GF-D8 (cell line): ENCODE measurements around the gene LMF2.

ENCODE experiments used
- DNase-seq: peaks from one replicate; lab custom pipeline; 2025; lab: John Stamatoyannopoulos, UW

The LMF2 gene

DNA sequence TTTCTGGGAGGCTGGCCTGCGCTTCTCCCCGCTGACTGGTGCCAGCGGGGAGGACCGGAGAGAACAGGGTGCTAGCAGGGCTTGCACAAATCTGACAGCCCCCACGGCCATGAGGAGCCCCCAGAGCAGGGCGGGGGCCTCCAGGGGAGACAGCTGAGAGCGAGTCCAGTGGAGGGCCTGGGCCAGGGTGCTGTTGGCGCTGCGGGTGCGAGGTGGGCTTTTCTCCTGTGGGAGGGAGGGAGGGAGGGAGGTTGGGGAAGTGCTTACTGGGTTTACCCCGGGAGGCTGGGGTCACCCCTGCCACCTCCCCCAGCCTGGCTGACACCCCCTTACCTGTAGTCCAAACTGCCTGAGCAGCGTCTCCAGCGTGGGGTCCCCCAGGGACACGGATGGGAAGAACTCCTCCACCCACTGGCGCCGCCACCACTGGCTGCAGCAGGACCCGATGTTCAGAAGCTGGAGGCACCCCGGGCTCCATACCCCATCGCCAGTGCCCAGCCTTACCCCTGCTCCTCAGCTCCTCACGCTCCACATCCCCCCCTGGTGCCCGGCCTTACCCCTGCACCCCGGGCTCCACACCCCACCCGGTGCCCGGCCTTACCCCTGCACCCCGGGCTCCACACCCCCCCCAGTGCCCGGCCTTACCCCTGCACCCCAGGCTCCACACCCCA is 3.9 kb downstream of the LMF2 start:
- DNase-seq = no peak

DNA sequence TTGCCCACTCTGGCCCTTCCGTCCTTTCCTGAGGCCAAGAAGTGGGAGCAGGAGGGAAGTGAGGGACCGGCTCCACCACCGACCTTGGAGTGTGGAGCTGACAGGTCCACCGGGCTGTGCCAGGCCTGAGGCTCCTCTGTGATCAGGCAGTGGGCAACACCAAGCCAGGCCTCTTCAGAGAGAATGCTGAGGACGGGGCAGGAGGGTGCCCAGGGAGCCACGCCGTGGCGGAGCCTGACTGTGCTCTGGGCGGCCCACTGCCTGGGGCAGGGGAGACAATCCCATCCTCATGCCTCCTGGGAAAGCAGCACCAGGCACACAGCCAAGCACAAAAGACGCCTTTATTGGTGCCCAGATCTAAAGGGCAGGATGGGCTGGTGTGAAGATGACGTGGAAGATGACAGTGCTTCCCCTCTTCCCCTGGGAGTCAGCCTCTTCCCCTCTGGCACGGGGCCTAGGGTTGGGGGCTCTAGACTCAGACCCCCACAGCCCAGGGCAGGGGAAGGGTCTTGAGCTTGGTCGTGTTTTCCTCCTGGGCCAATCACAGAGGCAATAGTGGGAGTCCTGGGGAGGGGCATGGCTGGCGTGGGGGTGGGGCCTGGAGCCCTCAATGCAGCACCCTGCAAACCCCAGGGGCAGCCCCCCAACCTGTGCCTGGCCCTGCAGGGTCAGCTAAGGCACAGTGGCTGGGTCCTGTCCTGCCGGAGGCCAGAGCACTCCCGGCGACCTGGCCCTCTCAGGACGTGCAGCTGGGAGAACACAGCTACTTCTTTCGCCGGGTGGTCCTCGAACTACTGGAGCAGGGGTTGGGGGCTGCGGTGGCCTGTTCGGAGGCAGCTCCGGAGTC is 4.7 kb downstream of the LMF2 start:
- DNase-seq = no peak

GRCh38 chr22:50502096-50502495 is 5.4 kb downstream of the LMF2 start:
- DNase-seq = no peak

DNA sequence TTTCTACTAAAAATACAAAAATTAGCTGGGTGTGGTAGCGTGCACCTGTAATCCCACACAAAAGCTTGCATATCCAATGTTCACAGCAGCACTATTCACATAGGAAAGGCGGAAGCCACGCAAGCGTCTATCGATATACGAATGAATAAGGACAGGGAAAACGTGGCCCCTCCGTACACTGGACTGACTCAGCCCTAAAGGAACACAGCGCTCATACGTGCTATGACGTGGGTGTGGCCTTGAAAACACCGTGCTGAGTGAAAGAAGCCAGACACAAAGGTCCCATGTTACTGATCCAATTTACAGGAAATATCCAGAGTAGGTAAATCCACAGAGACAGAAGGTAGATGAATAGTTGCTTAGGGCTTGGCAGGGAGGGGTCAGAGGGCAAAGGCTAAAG is 7.0 kb downstream of the LMF2 start:
- no peak for DNase-seq

- peak; percentile 8 for DNase-seq
Observed at GRCh38 chr22:50498322-50498890, 9.1 kb downstream of the LMF2 start.

DNA sequence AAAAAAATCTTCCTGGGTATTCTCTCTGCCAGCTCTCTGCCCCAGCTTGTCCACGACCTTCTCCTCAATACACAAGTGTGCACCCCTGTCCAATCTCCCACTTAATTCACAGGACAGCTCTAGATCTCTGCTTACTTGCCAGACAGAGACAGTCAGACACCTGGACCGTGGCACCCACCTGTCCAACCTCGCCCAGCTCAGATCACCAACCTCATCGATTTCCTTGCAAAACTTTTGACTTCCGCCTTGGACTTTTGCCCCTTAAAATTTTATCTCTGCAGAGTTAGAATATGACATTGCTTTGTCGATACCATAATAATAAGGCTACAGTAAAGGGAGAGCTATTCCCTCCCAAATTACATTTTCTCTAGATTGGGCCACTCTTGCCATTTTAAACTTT is 10.4 kb downstream of the LMF2 start:
- no peak for DNase-seq

GRCh38 chr22:50490531-50491308 is 16.8 kb downstream of the LMF2 start:
- DNase-seq = peak; percentile 86

GRCh38 chr22:50489363-50490243 is 17.9 kb downstream of the LMF2 start:
- no peak for DNase-seq

DNA sequence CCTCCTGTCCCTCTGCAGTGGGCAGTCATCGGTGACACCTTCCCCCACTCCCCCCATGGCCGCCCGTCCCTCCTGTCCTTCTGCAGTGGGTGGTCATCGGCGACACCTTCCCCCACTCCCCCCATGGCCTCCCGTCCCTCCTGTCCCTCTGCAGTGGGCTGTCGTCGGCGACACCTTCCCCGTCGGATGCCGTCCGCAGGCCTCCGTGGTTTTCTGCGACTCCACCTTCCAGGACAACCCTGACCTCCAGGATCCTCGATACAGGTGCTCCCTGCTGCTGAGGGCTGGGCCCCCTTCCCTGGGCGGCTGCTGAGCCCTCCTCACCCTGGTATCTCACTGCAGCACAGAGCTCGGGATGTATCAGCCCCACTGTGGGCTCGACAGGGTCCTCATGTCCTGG is 18.6 kb downstream of the LMF2 start:
- DNase-seq = no peak

DNA sequence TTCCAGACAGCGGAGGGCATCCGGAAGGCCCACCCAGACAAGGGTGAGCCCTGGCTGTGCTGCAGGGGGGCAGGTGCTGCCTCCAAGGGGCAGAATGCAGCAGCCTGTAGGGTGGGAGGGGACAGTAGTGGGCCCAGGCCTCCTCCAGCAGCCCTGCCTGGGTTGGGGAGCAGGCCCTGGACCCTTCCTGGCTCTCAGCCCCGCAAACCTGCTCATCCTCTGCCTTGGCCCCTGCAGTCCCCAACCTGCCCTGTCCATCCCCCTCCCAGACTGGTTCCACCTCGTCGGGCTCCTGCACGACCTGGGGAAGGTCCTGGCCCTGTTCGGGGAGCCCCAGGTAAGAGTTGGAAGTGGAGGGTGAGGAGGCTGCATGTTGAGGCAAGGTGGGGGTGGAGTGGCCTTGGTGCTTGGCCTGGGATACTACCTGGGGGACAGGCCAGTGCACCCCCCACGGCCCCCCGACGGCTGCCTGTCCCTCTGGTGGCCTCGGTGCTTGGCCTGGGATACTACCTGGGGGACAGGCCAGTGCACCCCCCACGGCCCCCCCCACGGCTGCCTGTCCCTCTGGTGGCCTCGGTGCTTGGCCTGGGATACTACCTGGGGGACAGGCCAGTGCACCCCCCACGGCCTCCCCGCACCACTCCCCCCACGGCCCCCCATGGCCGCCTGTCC is 19.4 kb downstream of the LMF2 start:
- DNase-seq = no peak

- no peak for DNase-seq
Observed at GRCh38 chr22:50487290-50488005, 20.1 kb downstream of the LMF2 start.

GRCh38 chr22:50486561-50487289 is 20.8 kb downstream of the LMF2 start, which contains the start of gene MIOX:
MIOX (plus strand) TSS chr22:50486859; CDS start chr22:50486898, 39 bp downstream.
- no peak for DNase-seq

DNA sequence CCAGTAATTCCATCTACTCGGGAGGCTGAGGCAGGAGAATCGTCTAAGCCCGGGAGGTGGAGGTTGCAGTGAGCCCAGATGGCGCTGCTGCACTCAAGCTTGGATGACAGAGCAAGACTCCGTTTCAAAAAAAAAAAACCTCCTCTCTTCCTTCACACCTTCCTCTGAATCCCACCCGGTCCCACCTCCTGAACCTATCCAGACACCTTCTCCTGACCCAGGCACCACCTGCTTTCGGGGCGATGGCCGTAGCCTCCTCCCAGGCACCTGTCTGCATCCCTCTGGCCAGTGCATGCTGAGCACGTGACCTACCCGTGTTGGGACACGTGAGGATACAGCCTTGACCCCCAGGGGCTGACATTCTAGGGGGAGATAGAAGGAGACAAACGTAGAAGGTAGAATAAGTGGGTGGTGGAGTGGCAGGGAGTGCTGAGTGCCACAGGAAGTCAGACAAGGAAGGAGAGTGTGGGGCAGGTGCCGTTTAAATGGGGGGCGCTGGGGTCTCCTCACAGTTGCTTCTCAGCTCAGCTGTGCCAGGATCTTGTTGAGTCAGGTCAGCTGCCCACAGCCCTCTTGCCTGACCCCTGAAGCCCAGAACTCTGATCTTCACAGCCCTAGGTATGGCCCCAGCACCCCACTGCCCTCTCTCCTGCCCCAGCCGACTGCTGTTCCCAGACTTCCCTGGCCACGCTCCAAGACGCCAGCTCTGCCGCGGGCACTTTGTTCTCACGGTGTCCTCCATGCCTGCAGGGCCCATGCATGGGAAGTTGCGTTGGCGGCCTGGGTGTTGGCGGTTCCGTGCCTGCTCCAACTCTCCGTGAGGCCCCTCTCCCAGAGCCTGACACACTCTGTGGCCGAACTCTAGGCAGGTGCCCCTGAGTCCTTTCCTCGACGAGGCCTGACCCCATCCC is 22.0 kb downstream of the LMF2 start:
- no peak for DNase-seq

- no peak for DNase-seq
Observed at GRCh38 chr22:50483977-50484853, 23.3 kb downstream of the LMF2 start.

DNA sequence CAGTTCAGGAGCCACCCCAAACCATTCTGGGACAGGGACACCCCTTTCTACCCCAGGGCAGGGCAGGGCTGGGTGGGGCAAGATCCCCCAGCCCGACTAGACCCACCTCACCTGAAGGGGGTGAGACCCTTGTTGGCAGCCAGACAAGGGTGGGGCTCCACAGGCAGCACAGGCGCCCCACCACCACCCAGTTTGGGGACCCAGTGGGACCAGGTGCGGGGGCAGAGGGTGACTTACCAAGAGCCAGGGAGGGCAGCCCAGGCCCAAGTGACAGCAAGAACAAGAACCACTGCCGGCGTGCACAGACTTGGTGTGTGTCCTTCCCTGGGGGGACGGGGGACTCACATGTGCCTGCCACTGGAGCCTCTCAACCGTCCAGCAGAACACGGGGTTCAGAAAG is 23.9 kb downstream of the LMF2 start:
- DNase-seq = no peak

- no peak for DNase-seq
Observed at GRCh38 chr22:50483106-50483505, 24.4 kb downstream of the LMF2 start.
